HG02870 (cell line): ENCODE results near the gene PLCH2.
"Not testable (repeated sequence)": the region's sequence is repeated elsewhere in the genome, so short reads cannot be mapped to it uniquely, and the experiment has no call there.

Experiments used
- ATAC-seq: cut with Tn5 transposase; IDR thresholded peaks from one replicate; pipeline ENCODE4 v1.9.1; 2021; ENCODE audit warnings: mild to moderate bottlenecking, moderate library complexity; ENCODE audit not compliant: unreplicated experiment

PLCH2 gene

GRCh38 chr1:2439369-2439768, 36.7 kb upstream of the PLCH2 start:
- ATAC-seq: no peak

GRCh38 chr1:2440346-2440745, 35.7 kb upstream of the PLCH2 start:
- ATAC-seq: not testable (repeated sequence)

- no peak for ATAC-seq
These were observed 34.3 kb upstream of the PLCH2 start for GRCh38 chr1:2441746-2442145.

GRCh38 chr1:2442661-2443060, 33.4 kb upstream of the PLCH2 start:
- no peak for ATAC-seq

GRCh38 chr1:2443277-2444137, 32.6 kb upstream of the PLCH2 start:
- ATAC-seq: no peak

GRCh38 chr1:2444138-2444591, 31.9 kb upstream of the PLCH2 start:
- ATAC-seq: no peak

- no peak for ATAC-seq
These were observed 30.8 kb upstream of the PLCH2 start for GRCh38 chr1:2445162-2445822.

GRCh38 chr1:2445823-2446215, 30.3 kb upstream of the PLCH2 start:
- ATAC-seq: no peak

- no peak for ATAC-seq
These were observed 29.7 kb upstream of the PLCH2 start for GRCh38 chr1:2446394-2446793.

GRCh38 chr1:2446861-2447260, 29.2 kb upstream of the PLCH2 start:
- ATAC-seq: no peak

GRCh38 chr1:2447276-2448097, 28.6 kb upstream of the PLCH2 start:
- ATAC-seq: no peak

- no peak for ATAC-seq
These were observed 28.0 kb upstream of the PLCH2 start for GRCh38 chr1:2448098-2448445.

- ATAC-seq: no peak
These were observed 26.2 kb upstream of the PLCH2 start for GRCh38 chr1:2449636-2450454.

- no peak for ATAC-seq
These were observed 24.3 kb upstream of the PLCH2 start for GRCh38 chr1:2451741-2452140.

- no peak for ATAC-seq
These were observed 23.7 kb upstream of the PLCH2 start for GRCh38 chr1:2452201-2452931.

- no peak for ATAC-seq
These were observed 23.2 kb upstream of the PLCH2 start for GRCh38 chr1:2452932-2453315.

GRCh38 chr1:2454227-2454626, 21.9 kb upstream of the PLCH2 start:
- ATAC-seq: no peak

GRCh38 chr1:2455757-2456156, 20.3 kb upstream of the PLCH2 start:
- ATAC-seq: no peak

- ATAC-seq: no peak
These were observed 18.6 kb upstream of the PLCH2 start for GRCh38 chr1:2457444-2457843.

GRCh38 chr1:2458687-2459086, 17.4 kb upstream of the PLCH2 start:
- no peak for ATAC-seq
